NCI-H524 treated with DMSO at 0.1 percent for 48 hours (cell line): ENCODE data around the gene KCNE4.
"Not testable (repeated sequence)": the region's sequence is repeated elsewhere in the genome, so short reads cannot be mapped to it uniquely, and the experiment has no call there.

Experiments
- DNase-seq: peaks from one replicate; lab custom pipeline; 2025; lab: John Stamatoyannopoulos, UW

Gene KCNE4

GRCh38 chr2:223058952-223059716 lies 7.1 kb downstream of the KCNE4 start:
- no peak for DNase-seq

- no peak for DNase-seq
Measured at GRCh38 chr2:223060201-223060825, 8.3 kb downstream of the KCNE4 start.

DNA sequence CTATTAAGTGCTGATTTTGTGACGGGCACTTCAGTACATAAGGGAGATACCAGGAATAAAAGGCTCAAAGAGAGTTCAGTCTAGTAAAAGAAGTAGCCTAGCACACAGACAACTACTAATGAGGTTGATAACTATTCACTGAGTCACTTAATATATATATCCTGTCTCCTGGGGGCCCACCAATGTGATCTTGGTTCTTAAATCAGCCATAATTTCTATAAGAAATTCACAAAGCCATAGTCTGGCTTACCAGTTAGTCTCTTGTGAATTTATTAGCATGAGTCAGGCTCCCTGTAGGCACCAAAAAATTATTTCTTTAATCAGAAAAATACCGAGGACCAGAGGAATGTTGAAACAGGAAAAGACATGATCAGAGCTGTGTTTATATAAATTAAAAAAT lies 10.4 kb downstream of the KCNE4 start:
- DNase-seq, result no peak

GRCh38 chr2:223065107-223065506 lies 13.1 kb downstream of the KCNE4 start:
- no peak for DNase-seq

GRCh38 chr2:223066721-223067120 lies 14.7 kb downstream of the KCNE4 start:
- DNase-seq, result no peak

DNA sequence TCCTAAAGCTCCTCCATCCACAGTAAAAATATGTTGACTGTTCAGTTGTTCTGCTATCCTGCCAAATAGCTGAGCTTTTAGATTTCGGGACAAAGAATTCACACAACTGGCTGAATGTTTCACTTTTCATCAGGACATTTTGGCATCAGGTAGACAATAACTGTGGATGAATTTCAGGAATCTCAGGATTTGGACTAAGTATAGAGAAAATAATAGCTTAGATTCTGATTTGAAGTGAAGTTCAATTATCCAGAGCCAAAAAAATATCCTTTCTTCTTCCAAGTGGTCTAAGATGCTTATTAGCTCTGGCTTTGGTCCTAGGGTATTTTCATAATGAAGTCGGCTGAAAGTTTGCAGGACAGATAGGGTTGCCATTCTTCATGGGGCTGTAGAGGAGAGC lies 16.1 kb downstream of the KCNE4 start:
- no peak for DNase-seq

DNA sequence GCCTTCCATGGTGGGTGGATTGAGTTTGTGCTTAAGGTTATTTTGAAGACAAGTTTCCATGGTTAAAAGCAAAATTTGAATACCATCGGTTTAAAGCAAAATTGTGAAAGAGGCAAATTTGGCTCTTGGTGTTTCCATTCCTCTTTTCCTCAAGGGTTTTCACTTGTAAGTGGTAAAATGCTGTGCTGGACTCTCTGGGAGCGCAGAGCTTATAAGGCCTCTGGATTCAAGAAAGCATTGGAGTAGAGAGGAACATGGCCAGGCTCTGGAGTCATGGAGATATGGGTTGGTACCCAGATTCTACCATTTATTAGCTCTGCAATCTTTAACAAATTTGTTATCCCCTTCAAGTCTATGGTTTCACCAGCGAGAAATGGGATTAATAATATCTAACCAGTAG lies 17.5 kb downstream of the KCNE4 start:
- DNase-seq, result no peak

GRCh38 chr2:223069988-223070387 lies 18.0 kb downstream of the KCNE4 start:
- no peak for DNase-seq

GRCh38 chr2:223071139-223071538 lies 19.1 kb downstream of the KCNE4 start:
- no peak for DNase-seq

DNA sequence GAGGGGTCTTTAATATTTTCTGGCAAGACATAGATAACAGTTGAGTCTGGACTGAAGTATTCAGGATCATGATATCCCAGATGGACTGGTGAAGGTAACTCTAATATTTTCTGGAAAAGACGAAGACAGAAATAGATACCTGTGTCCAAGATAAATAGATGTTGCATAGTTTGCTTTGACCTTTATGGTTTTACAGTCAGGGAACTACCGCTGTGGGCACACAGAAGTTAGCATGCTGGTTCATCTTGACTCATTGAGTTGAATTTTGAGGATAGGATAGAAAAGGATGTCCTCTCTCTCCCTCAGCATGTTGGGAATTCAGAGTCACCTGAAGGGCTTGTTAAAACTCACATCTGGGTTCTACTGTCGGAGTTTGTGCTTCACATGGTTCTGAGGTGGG lies 20.8 kb downstream of the KCNE4 start:
- DNase-seq, result no peak

- no peak for DNase-seq
Measured at GRCh38 chr2:223075301-223076270, 23.6 kb downstream of the KCNE4 start.

DNA sequence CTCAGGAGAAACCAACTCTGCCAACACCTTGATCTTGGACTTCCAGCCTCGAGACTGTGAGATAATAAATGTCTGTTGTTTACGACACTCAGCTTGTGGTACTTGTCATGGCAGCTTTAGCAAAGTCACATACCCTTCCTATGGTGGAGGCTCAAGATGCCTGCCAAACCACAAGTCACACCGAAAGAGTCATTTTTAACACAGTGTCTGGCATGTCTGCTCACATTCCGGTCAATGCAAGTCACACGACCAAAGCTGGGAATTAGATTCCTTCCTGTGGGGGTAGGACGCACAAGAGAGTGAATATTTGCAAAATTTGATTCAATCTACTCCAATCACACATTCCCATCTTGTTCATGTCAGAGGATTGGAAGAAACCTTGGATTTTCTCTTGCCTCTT lies 24.6 kb downstream of the KCNE4 start:
- no peak for DNase-seq

DNA sequence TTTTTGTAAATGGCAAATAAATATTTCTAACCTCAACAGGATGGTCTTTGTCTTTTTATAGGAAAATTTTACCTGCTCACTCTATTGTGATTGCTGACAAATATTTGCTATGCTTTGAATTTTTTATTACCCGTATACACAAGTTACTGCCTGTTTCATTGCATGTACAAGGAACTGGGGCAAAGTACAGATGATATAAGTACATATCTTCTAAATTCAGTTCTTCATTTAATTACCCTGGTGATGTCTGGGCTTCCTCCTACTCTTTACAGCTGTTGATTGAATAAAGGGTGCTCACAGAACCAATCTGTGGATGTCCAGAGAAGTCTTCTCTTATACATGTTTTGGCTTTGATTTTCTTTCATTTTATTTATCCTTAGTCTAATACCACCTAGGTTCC lies 26.5 kb downstream of the KCNE4 start:
- no peak for DNase-seq

DNA sequence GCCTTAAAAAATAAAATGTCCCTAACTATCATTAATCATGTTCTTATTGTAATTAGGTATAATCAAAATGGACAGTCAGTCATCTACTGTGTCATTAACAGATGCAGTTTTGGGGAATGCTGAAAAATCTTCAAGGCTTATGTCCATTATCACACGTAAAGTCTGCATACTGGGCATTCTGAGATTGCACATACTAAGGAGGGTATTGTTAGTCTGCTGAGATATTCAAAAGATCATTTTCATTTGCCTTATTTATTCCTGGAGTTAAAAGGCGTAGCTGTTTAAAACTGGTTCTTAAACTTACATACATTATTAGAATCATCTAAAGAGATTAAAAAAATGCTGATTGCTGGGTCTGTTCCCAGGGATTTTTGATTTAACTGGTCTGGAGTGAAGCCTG lies 27.4 kb downstream of the KCNE4 start:
- DNase-seq, result no peak

- no peak for DNase-seq
Measured at GRCh38 chr2:223079925-223080324, 27.9 kb downstream of the KCNE4 start.

DNA sequence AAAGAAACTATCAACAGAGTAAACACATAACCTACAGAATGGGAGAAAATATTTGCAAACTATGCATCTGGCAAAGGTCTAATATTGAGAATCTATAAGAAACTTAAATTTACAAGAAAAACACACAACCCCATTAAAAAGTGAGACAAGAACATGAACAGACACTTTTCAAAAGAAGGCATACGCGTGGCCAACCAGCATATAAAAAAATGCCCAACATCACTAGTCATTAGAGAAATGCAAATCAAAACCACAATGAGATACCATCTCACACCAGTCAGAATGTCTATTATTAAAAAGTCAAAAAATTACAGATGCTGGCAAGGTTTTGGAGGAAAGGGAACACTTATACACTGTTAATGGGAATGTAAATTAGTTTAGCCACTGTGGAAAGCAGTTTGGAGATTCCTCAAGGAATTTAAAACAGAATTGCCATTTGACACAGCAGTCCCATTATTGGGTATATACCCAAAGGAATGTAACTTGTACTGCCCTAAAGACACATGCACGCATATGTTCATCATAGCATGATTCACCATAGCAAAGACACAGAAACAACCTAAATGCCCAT lies 28.9 kb downstream of the KCNE4 start:
- not testable (repeated sequence) for DNase-seq

GRCh38 chr2:223081789-223082188 lies 29.8 kb downstream of the KCNE4 start:
- no peak for DNase-seq

GRCh38 chr2:223082706-223083105 lies 30.7 kb downstream of the KCNE4 start:
- no peak for DNase-seq

DNA sequence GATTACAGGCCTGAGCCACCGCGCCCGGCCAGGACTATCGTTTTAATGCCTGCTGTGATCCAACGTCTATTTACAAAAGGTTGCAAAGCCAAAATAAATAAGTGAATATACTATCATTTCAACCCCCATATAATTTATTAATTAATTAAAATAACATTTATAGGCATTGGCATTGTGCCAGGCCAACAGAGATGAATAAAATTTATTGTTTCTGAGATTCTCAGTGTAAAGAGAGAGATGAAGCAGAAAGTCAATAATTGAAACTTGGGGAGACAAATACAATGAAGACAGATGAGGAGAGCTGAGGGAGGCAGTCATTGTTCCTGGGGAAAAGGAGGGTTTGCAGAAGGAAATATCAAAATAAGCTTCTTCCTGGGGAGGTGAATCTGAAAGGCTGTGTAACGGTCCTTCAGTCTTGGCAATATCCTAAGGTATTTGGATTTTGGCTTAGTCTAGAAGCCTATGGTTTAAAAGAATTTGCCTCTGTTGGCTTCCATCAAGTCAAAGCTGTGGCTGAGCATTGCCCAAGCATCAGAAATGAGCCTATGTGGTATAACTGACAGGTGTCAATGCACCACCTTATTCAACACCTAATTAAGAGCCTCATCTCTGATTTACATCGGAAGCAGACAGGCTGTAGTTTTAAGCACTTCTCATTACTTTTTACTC lies 31.5 kb downstream of the KCNE4 start:
- no peak for DNase-seq

DNA sequence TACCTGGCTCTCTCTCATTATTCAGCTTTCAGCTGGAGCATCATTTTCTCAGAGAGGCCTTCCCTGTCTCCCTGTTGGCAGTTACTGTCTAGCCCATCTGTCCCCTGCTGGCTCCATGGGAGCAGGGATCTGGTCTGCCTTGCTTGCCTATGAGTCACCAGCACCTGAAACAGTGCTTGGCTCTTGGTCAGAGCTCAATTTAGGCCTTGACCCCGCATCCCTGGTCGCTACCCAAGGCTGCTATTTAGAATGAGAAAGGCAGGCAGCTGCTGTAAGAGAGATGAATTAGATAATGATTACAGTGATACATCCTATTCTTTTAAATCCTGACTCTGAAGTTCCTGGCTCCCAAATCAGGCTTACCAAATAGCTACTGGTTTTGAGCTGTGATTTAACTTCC lies 32.9 kb downstream of the KCNE4 start:
- DNase-seq, result no peak

DNA sequence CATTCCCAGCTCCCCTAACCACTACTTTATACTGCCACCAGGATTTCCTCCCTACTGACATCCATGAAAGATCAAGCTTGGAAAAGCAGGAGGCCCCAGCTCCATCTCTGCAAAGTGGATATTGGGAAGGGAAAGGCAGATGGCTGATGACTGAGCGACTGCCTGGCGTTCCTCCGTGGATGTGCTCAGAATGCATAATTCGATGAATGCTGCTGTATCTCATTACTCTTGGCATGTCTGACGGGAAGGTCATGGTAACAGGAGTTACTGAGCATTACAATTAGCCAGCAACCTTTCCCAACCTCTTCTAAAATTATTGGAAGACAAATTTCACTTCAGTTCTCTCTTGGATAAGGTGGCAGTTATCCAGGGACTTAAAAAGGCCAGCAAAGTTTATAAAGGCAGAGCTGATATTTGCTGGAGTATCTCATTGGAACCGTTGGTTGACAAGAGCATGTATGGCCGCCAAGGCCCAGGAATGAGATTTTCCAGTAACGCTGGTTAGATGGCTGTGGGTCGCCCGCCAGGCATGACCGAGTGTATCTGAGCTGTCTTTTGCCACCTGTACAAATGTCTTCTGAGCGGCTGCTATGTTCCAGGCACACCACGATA lies 34.5 kb downstream of the KCNE4 start:
- no peak for DNase-seq
